ENCODE results near the gene HIP1. TPM values are rescaled to one million over a fixed set of nuclear protein-coding genes. Genes with fewer than 3 reads are reported as not detected.
"Not testable (repeated sequence)": the region's sequence is repeated elsewhere in the genome, so short reads cannot be mapped to it uniquely, and the experiment has no call there.

The HIP1 gene
- total RNA-seq, 8 experiments from 2014 or later, result 1.8 to 28.4 (median 19.1) TPM

DNA sequence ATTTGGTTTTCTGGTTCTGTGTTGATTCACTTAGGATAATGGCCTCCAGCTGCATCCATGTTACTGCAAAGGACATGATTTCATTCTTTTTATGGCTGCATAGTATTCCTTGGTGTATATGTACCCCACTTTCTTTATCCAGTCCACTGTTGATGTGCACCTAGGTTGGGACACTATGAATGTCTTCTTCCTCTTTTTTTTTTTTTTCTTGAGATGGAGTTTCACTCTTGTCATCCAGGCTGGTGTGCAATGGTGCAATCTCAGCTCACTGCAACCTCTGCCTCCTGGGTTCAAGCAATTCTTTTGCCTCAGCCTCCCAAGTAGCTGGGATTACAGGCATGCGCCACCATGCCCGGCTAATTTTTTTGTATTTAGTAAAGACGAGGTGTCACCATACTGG, 23.1 kb upstream of the HIP1 start:
- H3K27ac ChIP-seq; H3K4me1 ChIP-seq (replicated peaks in 1 of 2); H3K4me3 ChIP-seq; ATAC-seq (replicated peaks in 6 of 8): not testable (repeated sequence)
- in situ Hi-C loops (cut with MboI; ENCODE audit: low pct_unique_long_range_greater_than_20kb in 2 of 9, low sequenced_read_pairs in 9 of 9, unreplicated experiment in 9 of 9), result loop anchor here in 1 of 9 experiments (25.0 kb wide), 1 partner anchor 700 kb away; the partner anchor contains the start of gene RCC1L
- WGBS, 10 experiments, result 80 to 100% (median 83%) methylated on average over 2 to 3 of the region's 3 CpGs; no CpG with 5 or more reads in 5 of the 10 experiments

DNA sequence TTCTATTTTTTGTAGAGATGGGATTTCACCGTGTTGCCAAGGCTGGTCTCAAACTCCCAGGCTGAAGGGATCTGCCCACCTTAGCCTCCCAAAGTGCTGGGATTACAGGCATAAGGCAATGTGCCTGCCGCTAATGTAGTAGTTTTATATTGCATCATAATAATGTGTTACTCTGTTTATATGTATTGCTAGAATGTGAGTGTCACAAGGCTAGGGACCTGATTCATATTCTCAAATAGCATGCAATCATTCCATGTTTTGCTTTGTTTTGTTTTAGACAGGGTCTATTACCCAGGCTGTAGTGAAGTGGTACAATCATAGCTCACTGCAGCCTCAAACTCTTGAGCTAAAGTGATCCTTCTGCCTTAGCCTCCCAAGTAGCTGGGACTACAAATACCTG, 19.8 kb upstream of the HIP1 start:
- no peak overlapping the region for H3K27ac ChIP-seq
- H3K4me3 ChIP-seq, result no peak overlapping the region
- H3K4me1 ChIP-seq (replicated peaks in 1 of 2), result peaks cover 0 to 3% of the 10 kb centered on the region in 2 donors
- ATAC-seq (replicated peaks in 6 of 8), result no peak
- WGBS, 10 experiments, result 63% methylated on average over 2 of the region's 2 CpGs; no CpG with 5 or more reads in 9 of the 10 experiments
- in situ Hi-C loops (cut with MboI; ENCODE audit: low pct_unique_long_range_greater_than_20kb in 2 of 9, low sequenced_read_pairs in 9 of 9, unreplicated experiment in 9 of 9), result loop anchor here in 2 of 9 experiments (10.0 to 25.0 kb wide), 2 partner anchors 64 to 696 kb away; partner anchors contain the start of gene RCC1L (in 1 of the 2)

DNA sequence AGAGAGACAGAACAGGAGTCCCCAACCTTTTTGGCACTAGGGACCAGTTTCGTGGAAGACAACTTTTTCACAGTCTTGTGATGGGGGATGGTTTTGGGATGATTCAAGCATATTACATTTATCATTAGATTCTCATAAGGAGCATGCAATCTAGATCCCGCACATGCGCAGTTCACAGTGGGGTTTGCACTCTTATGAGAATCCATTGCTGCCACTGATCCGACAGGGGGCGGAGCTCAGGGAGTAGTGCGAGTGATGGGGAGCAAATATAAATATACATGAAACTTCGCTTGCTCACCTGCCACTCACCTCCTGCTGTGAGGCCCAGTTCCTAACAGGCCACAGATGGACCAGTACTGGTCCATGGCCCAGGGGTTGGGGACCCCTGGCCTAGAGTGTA, 19.1 kb upstream of the HIP1 start:
- WGBS, 10 experiments, result 25 to 100% (median 82%) methylated on average over 1 to 7 of the region's 7 CpGs; no CpG with 5 or more reads in 4 of the 10 experiments
- ATAC-seq (replicated peaks in 6 of 8), result no peak
- in situ Hi-C loops (cut with MboI; ENCODE audit: low pct_unique_long_range_greater_than_20kb in 2 of 9, low sequenced_read_pairs in 9 of 9, unreplicated experiment in 9 of 9), result loop anchor here in 2 of 9 experiments (10.0 to 25.0 kb wide), 2 partner anchors 63 to 696 kb away; partner anchors contain the start of gene RCC1L (in 1 of the 2)
- Histone ChIP-seq H3K4me3 (no peak overlapping the region), H3K27ac (no peak overlapping the region), H3K4me1 (replicated peaks in 1 of 2) (peaks cover 0 to 3% of the 10 kb centered on the region in 2 donors)

DNA sequence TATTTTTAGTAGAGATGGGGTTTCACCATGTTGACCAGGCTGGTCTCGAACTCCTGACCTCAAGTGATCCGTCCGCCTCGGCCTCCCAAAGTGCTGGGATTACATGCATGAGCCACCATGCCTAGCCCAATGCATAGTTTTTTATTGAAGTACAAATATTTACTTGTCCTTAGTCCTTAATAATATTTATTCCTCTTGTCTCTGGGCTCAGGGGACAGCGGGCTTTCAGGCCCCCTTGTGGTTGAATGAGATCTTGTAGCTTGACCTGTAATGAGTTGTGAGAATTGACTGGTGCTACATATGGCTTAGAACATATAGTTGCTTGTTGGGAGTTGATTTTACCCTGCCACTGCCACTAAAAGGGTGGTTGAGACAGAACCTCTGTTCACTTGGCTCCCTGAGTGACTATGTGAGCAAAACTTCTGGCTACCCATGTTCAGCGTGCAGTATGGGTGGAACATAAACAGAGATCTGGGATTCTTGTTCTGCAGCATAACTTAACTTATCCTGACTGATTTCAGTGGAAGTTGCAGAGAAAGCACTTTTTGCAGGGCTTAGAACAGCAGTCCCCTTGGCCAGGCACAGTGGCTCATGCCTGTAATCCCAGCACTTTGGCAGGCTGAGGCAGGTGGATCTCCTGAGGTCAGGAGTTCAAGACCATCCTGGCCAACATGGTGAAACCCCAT, 18.4 kb upstream of the HIP1 start:
- ATAC-seq (replicated peaks in 6 of 8), result peak in 3 of 8 experiments; percentile 50 to 59 (median 54)
- no peak overlapping the region for H3K4me3 ChIP-seq
- in situ Hi-C loops (cut with MboI; ENCODE audit: low pct_unique_long_range_greater_than_20kb in 2 of 9, low sequenced_read_pairs in 9 of 9, unreplicated experiment in 9 of 9), result loop anchor here in 2 of 9 experiments (10.0 to 25.0 kb wide), 2 partner anchors 62 to 695 kb away; partner anchors contain the start of gene RCC1L (in 1 of the 2)
- peaks cover 0 to 3% of the 10 kb centered on the region in 2 donors for H3K4me1 ChIP-seq (replicated peaks in 1 of 2)
- no peak overlapping the region for H3K27ac ChIP-seq
- 49 to 100% (median 75%) methylated on average over 2 to 6 of the region's 6 CpGs; no CpG with 5 or more reads in 4 of the 10 experiments for WGBS, 10 experiments

DNA sequence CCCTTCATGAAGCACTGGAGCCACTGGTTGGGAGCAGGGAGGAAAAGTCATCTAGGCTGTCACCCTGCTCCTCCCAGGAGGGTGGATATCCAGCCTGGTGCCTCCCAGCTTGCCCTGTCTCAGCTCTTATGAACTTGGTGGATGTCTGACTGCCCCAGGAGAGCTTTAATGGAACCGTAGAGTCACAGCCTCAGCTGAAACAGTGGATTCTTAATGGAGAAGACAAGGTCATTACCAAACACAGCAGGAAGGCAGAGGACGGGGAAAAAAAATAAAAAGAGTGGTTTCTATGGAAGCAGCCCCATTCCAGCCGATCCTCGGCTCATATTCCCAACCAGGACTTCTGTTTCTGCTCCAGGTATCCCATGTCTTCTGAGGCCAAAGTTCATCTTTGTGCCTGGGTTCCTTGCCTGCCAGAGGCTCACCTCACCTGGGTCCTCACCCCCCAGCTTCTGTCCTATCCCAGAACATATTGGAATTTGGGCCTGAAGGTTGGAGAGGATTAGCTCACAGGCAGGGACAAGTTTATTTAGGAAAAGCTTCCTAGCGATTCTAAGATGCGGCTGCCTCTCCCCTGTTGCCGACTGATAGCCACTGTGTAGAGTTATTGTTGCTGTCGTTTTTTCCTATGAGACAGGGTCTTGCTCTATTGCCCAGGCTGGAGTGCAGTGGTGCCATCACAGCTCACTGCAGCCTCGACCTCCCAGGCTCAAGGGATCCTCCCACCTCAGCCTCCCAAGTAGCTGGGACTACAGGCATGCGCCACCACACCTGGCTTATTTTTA, 17.7 kb upstream of the HIP1 start:
- 6 to 90% (median 49%) methylated on average over 1 to 8 of the region's 10 CpGs; no CpG with 5 or more reads in 1 of the 10 experiments for WGBS, 10 experiments
- no peak for ATAC-seq (replicated peaks in 6 of 8)
- H3K4me3 ChIP-seq, result no peak overlapping the region
- peaks cover 0 to 3% of the 10 kb centered on the region in 2 donors for H3K4me1 ChIP-seq (replicated peaks in 1 of 2)
- in situ Hi-C loops (cut with MboI; ENCODE audit: low pct_unique_long_range_greater_than_20kb in 2 of 9, low sequenced_read_pairs in 9 of 9, unreplicated experiment in 9 of 9), result loop anchor here in 2 of 9 experiments (10.0 to 25.0 kb wide), 2 partner anchors 62 to 694 kb away; partner anchors contain the start of gene RCC1L (in 1 of the 2)
- no peak overlapping the region for H3K27ac ChIP-seq

DNA sequence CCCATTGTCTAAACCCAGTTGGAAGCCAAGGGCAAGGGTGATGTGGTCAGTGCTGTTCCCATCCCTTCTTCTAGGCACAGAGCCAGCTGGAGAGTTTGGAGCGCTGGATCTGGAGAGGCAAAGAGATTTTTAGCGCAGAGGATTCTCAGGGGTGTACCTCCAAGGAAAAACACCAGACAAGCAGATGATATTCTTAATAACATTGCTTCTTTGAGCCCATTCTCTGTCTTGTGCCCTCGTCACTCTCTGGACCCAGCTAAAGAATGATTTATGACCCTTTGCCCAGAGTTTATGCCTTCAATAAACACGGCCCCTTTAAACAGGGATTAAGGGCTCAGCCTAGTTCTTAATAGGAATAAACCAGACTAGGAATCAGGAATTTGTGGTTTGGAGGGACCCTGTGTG, 4.7 kb upstream of the HIP1 start:
- ATAC-seq (replicated peaks in 6 of 8), result no peak
- 0 to 73% (median 50%) methylated on average over 1 to 4 of the region's 4 CpGs; no CpG with 5 or more reads in 3 of the 10 experiments for WGBS, 10 experiments
- no peak overlapping the region for H3K4me3 ChIP-seq
- in situ Hi-C loops (cut with MboI; ENCODE audit: low pct_unique_long_range_greater_than_20kb in 2 of 9, low sequenced_read_pairs in 9 of 9, unreplicated experiment in 9 of 9), result no loop called here
- no peaks in the 10 kb centered on the region for H3K4me1 ChIP-seq (replicated peaks in 1 of 2)
- H3K27ac ChIP-seq, result no peak overlapping the region

DNA sequence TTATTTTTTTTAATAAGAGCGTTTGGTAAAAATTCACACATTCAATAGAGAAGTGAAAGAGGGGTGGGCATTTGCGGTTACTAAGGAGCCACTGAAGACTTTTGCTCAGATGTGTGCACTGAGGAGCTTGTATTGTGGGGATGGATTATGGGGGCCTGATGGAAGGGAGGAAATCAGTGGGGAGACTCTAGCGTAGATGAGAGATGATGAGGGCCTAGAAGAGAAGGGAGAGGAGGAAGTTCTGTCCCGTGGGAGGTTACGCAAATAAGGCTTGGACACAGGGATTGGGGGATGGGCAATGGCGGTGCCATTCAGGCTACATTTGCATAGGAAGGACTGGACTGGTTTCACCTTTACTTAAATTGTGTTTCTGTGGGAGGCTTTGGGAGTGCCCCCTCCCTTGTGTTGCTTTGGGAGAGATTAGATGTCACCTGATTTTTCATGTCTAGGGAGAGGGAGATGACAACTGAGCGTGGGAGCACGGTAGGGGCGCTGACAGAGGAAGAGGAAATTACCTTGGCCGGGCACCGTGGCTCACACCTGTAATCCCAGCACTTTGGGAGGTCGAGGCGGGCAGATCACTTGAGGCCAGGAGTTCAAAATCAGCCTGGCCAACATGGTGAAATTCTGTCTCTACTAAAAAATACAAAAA, 2.2 kb upstream of the HIP1 start:
- in situ Hi-C loops (cut with MboI; ENCODE audit: low pct_unique_long_range_greater_than_20kb in 2 of 9, low sequenced_read_pairs in 9 of 9, unreplicated experiment in 9 of 9), result no loop called here
- ATAC-seq (replicated peaks in 6 of 8), result no peak

DNA sequence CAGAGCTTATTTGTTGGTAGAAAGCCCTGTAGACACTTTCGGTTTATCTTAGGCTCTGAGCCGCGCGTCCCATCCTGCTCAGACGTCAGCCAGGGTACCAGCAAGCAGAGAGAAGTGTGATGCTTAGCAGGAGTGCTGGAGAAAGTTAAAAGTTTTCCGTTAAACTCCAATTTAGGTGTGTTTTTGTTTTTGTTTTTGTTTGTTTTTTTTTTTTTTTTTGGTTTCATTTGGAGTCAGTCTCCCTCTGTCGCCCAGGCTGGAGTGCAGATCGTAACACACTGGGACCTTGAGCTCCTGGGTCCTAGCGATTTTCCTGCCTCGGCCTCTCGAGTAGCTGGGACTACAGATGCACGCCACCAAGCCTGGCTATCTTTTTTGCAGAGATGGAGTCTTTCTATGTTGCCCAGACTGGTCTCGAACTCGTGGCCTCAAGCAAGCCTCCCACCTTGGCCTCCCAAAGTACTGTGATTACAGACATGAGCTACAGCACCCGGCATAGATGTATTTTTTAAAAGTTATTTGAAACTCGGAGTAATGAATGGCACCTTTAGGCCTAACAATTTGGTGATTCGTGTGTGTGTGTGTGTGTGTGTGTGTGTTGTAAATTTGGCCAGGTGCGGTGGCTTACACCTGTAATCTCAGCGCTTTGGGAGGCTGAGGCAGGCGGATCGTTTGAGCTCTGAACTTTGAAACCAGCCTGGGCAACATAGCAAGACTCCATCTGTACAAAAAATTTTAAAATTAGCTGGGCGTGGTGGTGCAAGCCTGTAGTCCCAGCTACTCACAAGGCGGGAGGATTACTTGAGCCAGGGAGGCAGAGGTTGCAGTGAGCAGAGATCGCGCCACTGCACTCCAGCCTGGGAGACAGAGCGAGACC, 1.3 kb upstream of the HIP1 start:
- H3K4me3 ChIP-seq, result peak overlapping the region; percentile 71 to 95 (median 77)
- 0 to 76% (median 64%) methylated on average over 2 to 21 of the region's 26 CpGs for WGBS, 10 experiments
- in situ Hi-C loops (cut with MboI; ENCODE audit: low pct_unique_long_range_greater_than_20kb in 2 of 9, low sequenced_read_pairs in 9 of 9, unreplicated experiment in 9 of 9), result no loop called here
- peak overlapping the region in 1 of 2 donors; percentile 32 for H3K27ac ChIP-seq
- no peak for ATAC-seq (replicated peaks in 6 of 8)
- H3K4me1 ChIP-seq (replicated peaks in 1 of 2), result peaks cover 7 to 8% of the 10 kb centered on the region in 2 donors

More for the DNA sequence above, 2.2 kb upstream of the HIP1 start:
- Histone ChIP-seq H3K27ac (no peak overlapping the region), H3K4me1 (replicated peaks in 1 of 2) (peaks cover 7 to 8% of the 10 kb centered on the region in 2 donors), H3K4me3 (no peak overlapping the region)
- WGBS, 10 experiments, result 11 to 81% (median 52%) methylated on average over 1 to 11 of the region's 13 CpGs

DNA sequence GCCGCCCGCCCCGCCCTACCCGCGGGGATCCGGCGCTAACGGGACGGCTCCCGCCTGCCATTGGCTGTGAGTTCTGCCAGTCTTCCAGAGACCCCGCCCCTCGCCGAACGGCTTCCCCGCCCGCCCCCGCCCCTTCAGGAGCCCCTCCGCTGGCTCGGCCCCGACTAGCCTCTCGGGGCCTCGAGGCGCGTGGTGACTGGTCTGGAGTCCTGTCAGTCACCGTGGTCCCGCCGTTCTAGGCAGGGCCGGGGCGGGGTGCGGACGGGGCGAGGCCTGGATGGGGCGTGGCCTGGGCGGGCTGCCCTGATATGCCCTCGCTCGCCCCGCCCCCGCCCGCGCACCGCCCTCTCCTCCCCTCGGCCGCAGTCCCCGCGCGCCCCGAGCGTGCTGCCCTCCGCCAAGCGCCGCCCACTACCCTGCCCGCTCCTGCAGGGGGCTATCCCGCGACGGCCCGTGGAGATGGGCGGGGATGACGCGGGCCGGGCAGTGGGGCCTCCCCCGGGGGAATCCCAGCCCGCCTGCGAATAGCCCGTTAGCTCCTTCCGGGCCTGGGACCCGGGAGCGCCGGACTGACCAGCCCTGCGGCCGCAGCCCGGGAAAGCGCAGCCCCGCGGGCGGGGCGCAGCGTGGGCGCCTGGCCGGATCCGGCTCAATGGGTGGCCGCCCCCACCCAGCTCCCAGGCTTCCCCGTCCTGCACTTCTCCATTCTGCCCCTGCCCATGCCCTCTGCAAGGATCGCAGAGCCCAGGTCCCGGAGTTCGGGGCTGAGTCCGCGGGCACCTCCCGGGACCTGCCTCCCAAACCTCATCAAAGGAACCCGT, 444 bp upstream of the HIP1 start:
- in situ Hi-C loops (cut with MboI; ENCODE audit: low pct_unique_long_range_greater_than_20kb in 2 of 9, low sequenced_read_pairs in 9 of 9, unreplicated experiment in 9 of 9), result no loop called here
- Histone ChIP-seq H3K4me1 (replicated peaks in 1 of 2) (peaks cover 7 to 8% of the 10 kb centered on the region in 2 donors), H3K27ac (peak overlapping the region; percentile 27 to 48), H3K4me3 (peak overlapping the region; percentile 71 to 95 (median 77))
- 0% methylated on average over 1 of the region's 89 CpGs; no CpG with 5 or more reads in 9 of the 10 experiments for WGBS, 10 experiments
- peak; percentile 90 to 96 (median 94) for ATAC-seq (replicated peaks in 6 of 8)

DNA sequence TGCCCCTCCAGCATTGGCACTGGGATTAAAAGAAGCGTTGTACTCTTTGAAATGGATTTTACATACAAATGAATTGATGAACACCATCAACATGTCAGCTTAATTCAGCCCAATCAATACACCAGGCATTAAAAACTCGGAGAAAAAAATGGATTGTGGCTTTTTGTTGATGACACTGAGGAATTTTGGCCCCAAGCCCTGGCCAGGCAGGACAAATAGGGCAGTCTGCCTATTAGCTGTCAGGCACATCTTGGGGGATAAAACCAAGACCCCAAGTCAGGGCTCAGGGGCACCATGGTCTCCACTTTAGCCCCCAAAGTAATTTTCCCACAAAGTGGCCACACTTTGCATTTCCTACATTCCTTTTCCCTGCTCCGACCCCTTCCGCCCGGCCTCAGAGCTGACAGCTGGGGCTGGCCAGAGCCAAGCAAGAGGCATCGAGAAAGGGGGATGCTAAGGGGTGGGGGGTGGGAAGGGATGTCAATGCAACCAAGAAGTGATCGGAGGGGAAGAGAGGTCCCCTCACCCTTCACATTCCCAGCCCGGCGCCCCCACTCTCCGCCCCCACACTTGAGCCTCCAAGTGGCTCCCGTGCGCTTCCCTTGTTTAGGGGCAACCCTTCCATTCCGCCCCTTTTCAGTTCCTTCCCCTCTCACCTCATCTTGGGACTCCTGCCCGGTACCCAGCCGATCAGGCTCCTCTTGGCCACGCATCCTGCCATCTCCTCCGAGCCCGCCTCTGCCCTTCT, 711 bp downstream of the HIP1 start:
- Histone ChIP-seq H3K4me1 (replicated peaks in 1 of 2) (peaks cover 7 to 8% of the 10 kb centered on the region in 2 donors), H3K4me3 (peak overlapping the region; percentile 71 to 95 (median 77)), H3K27ac (no peak overlapping the region)
- in situ Hi-C loops (cut with MboI; ENCODE audit: low pct_unique_long_range_greater_than_20kb in 2 of 9, low sequenced_read_pairs in 9 of 9, unreplicated experiment in 9 of 9), result no loop called here
- ATAC-seq (replicated peaks in 6 of 8), result no peak
- 0 to 50% (median 9%) methylated on average over 1 to 4 of the region's 18 CpGs; no CpG with 5 or more reads in 3 of the 10 experiments for WGBS, 10 experiments
